Effector CD8-positive, alpha-beta T cell (primary cell): ENCODE data around the gene CAPS.

Experiments used
- DNase-seq: peaks from one replicate; lab custom pipeline; 2025; lab: John Stamatoyannopoulos, UW

The CAPS gene

GRCh38 chr19:5908773-5909442, 5.1 kb upstream of the CAPS start:
- DNase-seq, result no peak

- no peak for DNase-seq
These were observed 3.5 kb upstream of the CAPS start for GRCh38 chr19:5910638-5910907.

GRCh38 chr19:5911366-5911765, 2.7 kb upstream of the CAPS start:
- DNase-seq, result no peak

GRCh38 chr19:5914358-5914774, 312 bp downstream of the CAPS start:
- DNase-seq, result no peak

GRCh38 chr19:5914946-5915781, 1.1 kb downstream of the CAPS start:
- no peak for DNase-seq

GRCh38 chr19:5915782-5916165, 1.7 kb downstream of the CAPS start:
- no peak for DNase-seq

- DNase-seq, result no peak
These were observed 2.2 kb downstream of the CAPS start for GRCh38 chr19:5916181-5916708.

- no peak for DNase-seq
These were observed 3.5 kb downstream of the CAPS start for GRCh38 chr19:5917431-5918107.

GRCh38 chr19:5918463-5919079, 4.5 kb downstream of the CAPS start:
- no peak for DNase-seq

- no peak for DNase-seq
These were observed 7.6 kb downstream of the CAPS start for GRCh38 chr19:5921516-5922160.

- no peak for DNase-seq
These were observed 8.1 kb downstream of the CAPS start for GRCh38 chr19:5922161-5922545.

- no peak for DNase-seq
These were observed 9.3 kb downstream of the CAPS start for GRCh38 chr19:5923356-5923755.

- DNase-seq, result no peak
These were observed 11.9 kb downstream of the CAPS start for GRCh38 chr19:5925830-5926427.

- DNase-seq, result no peak
These were observed 12.8 kb downstream of the CAPS start for GRCh38 chr19:5926641-5927440.

- DNase-seq, result no peak
These were observed 13.4 kb downstream of the CAPS start for GRCh38 chr19:5927441-5927821.

GRCh38 chr19:5929179-5929578, 15.1 kb downstream of the CAPS start:
- no peak for DNase-seq

- DNase-seq, result no peak
These were observed 15.6 kb downstream of the CAPS start for GRCh38 chr19:5929625-5930024.

GRCh38 chr19:5931251-5931650, 17.2 kb downstream of the CAPS start:
- no peak for DNase-seq

- DNase-seq, result no peak
These were observed 18.1 kb downstream of the CAPS start for GRCh38 chr19:5932146-5932545.

GRCh38 chr19:5932609-5933262, 18.7 kb downstream of the CAPS start:
- DNase-seq, result no peak
